Fibroblast of lung (primary cell): ENCODE measurements around the gene IL36A. TPM values are rescaled to one million over a fixed set of nuclear protein-coding genes. Genes with fewer than 3 reads are reported as not detected.

ENCODE experiments used
- DNase-seq, 2 donors: peaks; one replicate each; pipeline versions ENCODE4 v3.0.0 to v3.0.0-alpha.2; 2010; ENCODE audit warnings: low read depth in 2 of 2
- H2AFZ ChIP-seq: 2 replicates; pipeline ENCODE4 v1.5.1; 2012; ENCODE audit warnings: low read length, control low read depth, inconsistent platforms
- H3K27ac ChIP-seq: 2 replicates; pipeline ENCODE4 v1.5.1; 2011; ENCODE audit warnings: low read length, control low read depth; ENCODE audit not compliant: insufficient read depth
- H3K27me3 ChIP-seq: 2 replicates; pipeline ENCODE4 v1.5.1; 2011; ENCODE audit warnings: mild to moderate bottlenecking, low read length; ENCODE audit not compliant: control insufficient read depth, insufficient read depth
- H3K36me3 ChIP-seq: 2 replicates; pipeline ENCODE4 v1.5.1; 2011; ENCODE audit warnings: low read length; ENCODE audit not compliant: control insufficient read depth, insufficient read depth
- H3K4me1 ChIP-seq: 2 replicates; pipeline ENCODE4 v1.5.1; 2011; ENCODE audit warnings: low read length; ENCODE audit not compliant: control insufficient read depth, insufficient read depth; ENCODE audit errors: extremely low read depth
- H3K4me2 ChIP-seq: 2 replicates; pipeline ENCODE4 v1.5.1; 2011; ENCODE audit warnings: low read length, control low read depth; ENCODE audit not compliant: insufficient read depth; ENCODE audit errors: extremely low read depth
- H3K4me3 ChIP-seq, 4 experiments: fragments of 200-600 bp in 1 of 4; sonication (generic) in 1 of 4; replicated peaks in 1 of 4; 2 replicates each; pipeline ENCODE4 v1.5.1; 2011 to 2016; ENCODE audit warnings: low read length in 4 of 4, low read depth in 3 of 4, mild to moderate bottlenecking in 3 of 4, control low read depth in 2 of 4, inconsistent platforms in 1 of 4, mixed read lengths in 1 of 4; ENCODE audit not compliant: insufficient read depth in 1 of 4; ENCODE audit errors: control extremely low read depth in 1 of 4
- H3K79me2 ChIP-seq: 2 replicates; pipeline ENCODE4 v1.5.1; 2012; ENCODE audit warnings: mild to moderate bottlenecking, low read length, inconsistent platforms; ENCODE audit not compliant: control insufficient read depth, insufficient read depth
- H3K9ac ChIP-seq: 2 replicates; pipeline ENCODE4 v1.5.1; 2011; ENCODE audit warnings: mild to moderate bottlenecking, low read length, control low read depth; ENCODE audit not compliant: insufficient read depth
- H3K9me3 ChIP-seq: 2 replicates; pipeline ENCODE4 v1.5.1; 2012; ENCODE audit warnings: low read depth, low read length; ENCODE audit not compliant: control insufficient read depth, insufficient read depth
- H4K20me1 ChIP-seq: 2 replicates; pipeline ENCODE4 v1.5.1; 2011; ENCODE audit warnings: low read length; ENCODE audit not compliant: control insufficient read depth, insufficient read depth; ENCODE audit errors: extremely low read depth
- EZH2 ChIP-seq: IDR thresholded peaks from 2 replicates; pipeline ENCODE4 v1.5.1; 2012; ENCODE audit warnings: low read length, control low read depth, mild to moderate bottlenecking; ENCODE audit errors: missing control alignments
- polyA plus RNA-seq, 2 donors: library from polyadenylated mRNA; depleted of rRNA in 1 of 2; stranded (reverse) in 1 of 2; unstranded in 1 of 2; fragments of >200 nt; gene quantifications; 2 replicates each; pipeline ENCODE4 v1.2.1, GENCODE V29; 2011 to 2012; ENCODE audit warnings: missing spikeins in 1 of 2
- total RNA-seq: library from RNA; depleted of rRNA; stranded (reverse); fragments of >200 nt; gene quantifications from 2 replicates; pipeline ENCODE4 v1.2.1, GENCODE V29; 2014
- TF ChIP-seq, protein P1 (sequence below), 2 donors: IDR thresholded peaks in 1 of 2; conservative IDR thresholded peaks in 1 of 2; 1 replicate in 1 of 2; 2 replicates in 1 of 2; pipeline ENCODE4 v1.5.1; 2011 to 2012; ENCODE audit warnings: low read length in 2 of 2, control low read depth in 1 of 2, inconsistent platforms in 1 of 2, low read depth in 1 of 2, mild to moderate bottlenecking in 1 of 2

Gene IL36A
- total and polyA plus RNA-seq, 2 donors (not counting 1 experiment from before 2014, with no cell fraction given) = not detected

DNA sequence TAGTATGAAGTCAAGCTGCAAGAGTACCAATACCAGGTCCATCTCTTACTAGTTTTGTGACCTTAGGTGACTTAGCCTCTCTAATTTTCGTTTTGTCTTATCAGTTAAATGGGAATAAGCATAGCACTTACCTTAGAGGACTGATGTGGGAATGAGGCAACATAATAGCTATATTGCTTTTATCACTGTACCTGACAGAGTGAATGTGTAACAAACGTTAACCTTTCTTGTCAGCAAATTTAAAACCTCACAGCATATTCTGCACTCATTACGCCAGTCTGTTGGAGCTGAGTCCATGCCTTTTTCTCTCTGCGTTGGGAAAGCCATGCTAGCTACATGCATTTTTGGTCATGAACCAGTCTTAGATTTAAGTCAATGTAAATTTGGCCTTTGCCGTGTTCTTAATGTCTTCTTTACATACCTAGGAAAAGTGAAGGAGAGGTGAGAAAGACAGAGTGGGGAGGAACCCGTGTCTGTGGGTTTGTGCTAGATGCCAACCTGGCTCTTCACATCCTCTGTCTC, 47.2 kb downstream of the IL36A start, which contains the start of gene IL36B:
TSS of gene IL36B (minus strand) at position 472 of the 522 bp plus-strand sequence.
- Histone ChIP-seq H3K4me1 (no peaks in the 10 kb centered on the region), H3K9ac (no peak within 1 kb of the TSS), H3K36me3 (no peaks in the 10 kb centered on the region), H3K27me3 (no peaks in the 10 kb centered on the region), H4K20me1 (no peaks in the 10 kb centered on the region), H3K4me3 (no peak within 1 kb of the TSS), H2AFZ (no peak within 1 kb of the TSS), H3K79me2 (no peaks in the 10 kb centered on the region), H3K4me2 (no peak within 1 kb of the TSS), H3K9me3 (no peaks in the 10 kb centered on the region), H3K27ac (no peak within 1 kb of the TSS)
- no peak for DNase-seq
- TF ChIP-seq, protein P1, sequence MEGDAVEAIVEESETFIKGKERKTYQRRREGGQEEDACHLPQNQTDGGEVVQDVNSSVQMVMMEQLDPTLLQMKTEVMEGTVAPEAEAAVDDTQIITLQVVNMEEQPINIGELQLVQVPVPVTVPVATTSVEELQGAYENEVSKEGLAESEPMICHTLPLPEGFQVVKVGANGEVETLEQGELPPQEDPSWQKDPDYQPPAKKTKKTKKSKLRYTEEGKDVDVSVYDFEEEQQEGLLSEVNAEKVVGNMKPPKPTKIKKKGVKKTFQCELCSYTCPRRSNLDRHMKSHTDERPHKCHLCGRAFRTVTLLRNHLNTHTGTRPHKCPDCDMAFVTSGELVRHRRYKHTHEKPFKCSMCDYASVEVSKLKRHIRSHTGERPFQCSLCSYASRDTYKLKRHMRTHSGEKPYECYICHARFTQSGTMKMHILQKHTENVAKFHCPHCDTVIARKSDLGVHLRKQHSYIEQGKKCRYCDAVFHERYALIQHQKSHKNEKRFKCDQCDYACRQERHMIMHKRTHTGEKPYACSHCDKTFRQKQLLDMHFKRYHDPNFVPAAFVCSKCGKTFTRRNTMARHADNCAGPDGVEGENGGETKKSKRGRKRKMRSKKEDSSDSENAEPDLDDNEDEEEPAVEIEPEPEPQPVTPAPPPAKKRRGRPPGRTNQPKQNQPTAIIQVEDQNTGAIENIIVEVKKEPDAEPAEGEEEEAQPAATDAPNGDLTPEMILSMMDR (conservative IDR thresholded peaks at IDR 0.05 in 1 of 2, IDR thresholded peaks at IDR 0.05 in 1 of 2; ENCODE audit: low read depth in 1 of 2, low read length in 2 of 2) = no peak
- TF ChIP-seq EZH2 = no peak

DNA sequence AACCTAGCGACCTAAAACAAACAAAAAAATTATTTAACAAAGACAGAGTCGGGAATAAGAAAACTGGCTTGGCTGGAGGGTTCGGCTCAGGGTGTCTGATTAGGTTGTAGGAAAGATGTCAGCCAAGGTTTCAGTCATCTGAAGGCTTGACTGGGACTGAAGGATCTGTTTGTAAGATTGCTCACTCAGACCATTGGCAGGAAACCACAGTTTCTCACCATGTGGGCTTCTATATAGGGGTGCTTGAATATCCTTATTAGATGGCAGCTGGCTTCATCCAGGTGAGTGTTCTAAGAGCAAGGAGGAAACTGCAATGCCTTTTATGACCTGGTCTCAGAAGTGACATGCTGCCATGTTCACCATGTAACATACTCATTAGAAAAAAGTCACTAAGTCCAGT, 48.4 kb downstream of the IL36A start:
- H4K20me1 ChIP-seq = no peaks in the 10 kb centered on the region
- no peak overlapping the region for H3K4me3 ChIP-seq
- H3K4me1 ChIP-seq = no peaks in the 10 kb centered on the region
- no peaks in the 10 kb centered on the region for H3K27me3 ChIP-seq
- no peak overlapping the region for H2AFZ ChIP-seq
- DNase-seq = no peak
- H3K27ac ChIP-seq = no peak overlapping the region
- H3K9ac ChIP-seq = no peak overlapping the region
- H3K4me2 ChIP-seq = no peak overlapping the region
- no peaks in the 10 kb centered on the region for H3K36me3 ChIP-seq
- H3K9me3 ChIP-seq = no peaks in the 10 kb centered on the region
- no peak for TF ChIP-seq EZH2
- TF ChIP-seq, protein P1 (conservative IDR thresholded peaks at IDR 0.05 in 1 of 2, IDR thresholded peaks at IDR 0.05 in 1 of 2; ENCODE audit: low read depth in 1 of 2, low read length in 2 of 2) = no peak
- no peaks in the 10 kb centered on the region for H3K79me2 ChIP-seq

DNA sequence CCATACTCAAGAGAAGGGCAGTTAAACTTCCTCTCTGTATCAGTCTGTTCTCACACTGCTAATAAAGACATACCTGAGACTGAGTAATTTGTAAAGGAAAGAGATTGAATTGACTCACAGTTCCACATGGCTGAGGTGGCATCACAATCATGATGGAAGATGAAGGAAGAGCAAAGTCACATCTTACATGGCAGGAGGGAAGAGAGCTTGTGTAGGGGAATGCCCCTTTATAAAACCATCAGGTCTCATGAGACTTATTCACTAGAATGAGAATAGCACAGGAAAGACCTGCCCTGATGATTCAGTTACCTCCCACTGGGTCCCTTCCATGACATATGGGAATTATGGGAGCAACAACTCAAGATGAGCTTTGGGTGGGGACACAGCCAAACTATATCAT, 48.8 kb downstream of the IL36A start:
- Histone ChIP-seq H3K9ac (no peak overlapping the region), H3K4me3 (no peak overlapping the region), H4K20me1 (no peaks in the 10 kb centered on the region), H3K4me2 (no peak overlapping the region), H3K4me1 (no peaks in the 10 kb centered on the region), H3K36me3 (no peaks in the 10 kb centered on the region), H3K9me3 (no peaks in the 10 kb centered on the region), H2AFZ (no peak overlapping the region), H3K27me3 (no peaks in the 10 kb centered on the region), H3K79me2 (no peaks in the 10 kb centered on the region), H3K27ac (no peak overlapping the region)
- DNase-seq = no peak
- TF ChIP-seq EZH2 = no peak
- TF ChIP-seq, protein P1 (conservative IDR thresholded peaks at IDR 0.05 in 1 of 2, IDR thresholded peaks at IDR 0.05 in 1 of 2; ENCODE audit: low read depth in 1 of 2, low read length in 2 of 2) = no peak
